ENCODE data around the gene SEPTIN1.
"Not testable (repeated sequence)": the region's sequence is repeated elsewhere in the genome, so short reads cannot be mapped to it uniquely, and the experiment has no call there.

SEPTIN1 gene

GRCh38 chr16:30337964-30338357, 44.4 kb downstream of the SEPTIN1 start:
- DNase-seq = not testable (repeated sequence)

GRCh38 chr16:30335598-30336474, 46.5 kb downstream of the SEPTIN1 start:
- DNase-seq = peak in 1 of 2 experiments; percentile 55

GRCh38 chr16:30335028-30335597, 47.2 kb downstream of the SEPTIN1 start:
- DNase-seq = peak; percentile 69 to 81

GRCh38 chr16:30334473-30334989, 47.8 kb downstream of the SEPTIN1 start:
- peak in 1 of 2 experiments; percentile 60 for DNase-seq

Measured in SW 1271 (cell line).